Measurements from ENCODE around the gene AGGF1.
"Not testable (repeated sequence)": the region's sequence is repeated elsewhere in the genome, so short reads cannot be mapped to it uniquely, and the experiment has no call there.

- not testable (repeated sequence) for TF ChIP-seq CTCF (conservative IDR thresholded peaks at IDR 0.05); ZFX (IDR thresholded peaks at IDR 0.05)
These were observed 32.0 kb upstream of the AGGF1 start for GRCh38 chr5:76998251-76998650.

All from C4-2B (cell line).